A204.1 (cell line): ENCODE results near the gene FLNA.
"Not testable (repeated sequence)": the region's sequence is repeated elsewhere in the genome, so short reads cannot be mapped to it uniquely, and the experiment has no call there.

Experiments used
- FAIRE-seq: peaks from 2 replicates; lab custom pipeline; 2012; peaks lifted over from hg19 to GRCh38; lab: Jason Lieb, UNC

The FLNA gene

GRCh38 chrX:154360155-154360713 is 14.2 kb downstream of the FLNA start:
- FAIRE-seq = no peak

- FAIRE-seq = no peak
These were observed 14.9 kb downstream of the FLNA start for GRCh38 chrX:154359362-154360154.

GRCh38 chrX:154358829-154359228 is 15.6 kb downstream of the FLNA start:
- no peak for FAIRE-seq

GRCh38 chrX:154358011-154358410 is 16.4 kb downstream of the FLNA start:
- no peak for FAIRE-seq

- no peak for FAIRE-seq
These were observed 17.2 kb downstream of the FLNA start for GRCh38 chrX:154357205-154357604.

GRCh38 chrX:154356596-154356995 is 17.8 kb downstream of the FLNA start:
- no peak for FAIRE-seq

GRCh38 chrX:154355776-154356140 is 18.7 kb downstream of the FLNA start:
- FAIRE-seq = no peak

- FAIRE-seq = no peak
These were observed 19.2 kb downstream of the FLNA start for GRCh38 chrX:154355094-154355775.

GRCh38 chrX:154354516-154354915 is 19.9 kb downstream of the FLNA start:
- FAIRE-seq = no peak

- FAIRE-seq = no peak
These were observed 20.4 kb downstream of the FLNA start for GRCh38 chrX:154354013-154354412.

GRCh38 chrX:154353172-154353843 is 21.1 kb downstream of the FLNA start:
- no peak for FAIRE-seq

GRCh38 chrX:154352466-154352865 is 22.0 kb downstream of the FLNA start:
- FAIRE-seq = no peak

GRCh38 chrX:154352012-154352401 is 22.4 kb downstream of the FLNA start:
- no peak for FAIRE-seq

- no peak for FAIRE-seq
These were observed 23.0 kb downstream of the FLNA start for GRCh38 chrX:154351183-154352011.

- no peak for FAIRE-seq
These were observed 23.8 kb downstream of the FLNA start for GRCh38 chrX:154350429-154351182.

- FAIRE-seq = no peak
These were observed 24.5 kb downstream of the FLNA start for GRCh38 chrX:154349979-154350378.

- FAIRE-seq = no peak
These were observed 25.0 kb downstream of the FLNA start for GRCh38 chrX:154349359-154349935.

- FAIRE-seq = no peak
These were observed 25.6 kb downstream of the FLNA start for GRCh38 chrX:154348646-154349358.

GRCh38 chrX:154348114-154348531 is 26.3 kb downstream of the FLNA start:
- no peak for FAIRE-seq

- FAIRE-seq = not testable (repeated sequence)
These were observed 30.8 kb downstream of the FLNA start for GRCh38 chrX:154343620-154344019.
